Measurements from ENCODE around the gene KLHDC7A.

GRCh38 chr1:18496056-18496455 is 15.3 kb downstream of the KLHDC7A start:
- TF ChIP-seq TAF1 (IDR thresholded peaks at IDR 0.05; ENCODE audit: low read depth) (no peak), CTCF (IDR thresholded peaks at IDR 0.05; ENCODE audit: poor library complexity, severe bottlenecking) (no peak)
